ENCODE measurements around the gene ZNF708.
"Not testable (repeated sequence)": the region's sequence is repeated elsewhere in the genome, so short reads cannot be mapped to it uniquely, and the experiment has no call there.

Gene ZNF708

DNA sequence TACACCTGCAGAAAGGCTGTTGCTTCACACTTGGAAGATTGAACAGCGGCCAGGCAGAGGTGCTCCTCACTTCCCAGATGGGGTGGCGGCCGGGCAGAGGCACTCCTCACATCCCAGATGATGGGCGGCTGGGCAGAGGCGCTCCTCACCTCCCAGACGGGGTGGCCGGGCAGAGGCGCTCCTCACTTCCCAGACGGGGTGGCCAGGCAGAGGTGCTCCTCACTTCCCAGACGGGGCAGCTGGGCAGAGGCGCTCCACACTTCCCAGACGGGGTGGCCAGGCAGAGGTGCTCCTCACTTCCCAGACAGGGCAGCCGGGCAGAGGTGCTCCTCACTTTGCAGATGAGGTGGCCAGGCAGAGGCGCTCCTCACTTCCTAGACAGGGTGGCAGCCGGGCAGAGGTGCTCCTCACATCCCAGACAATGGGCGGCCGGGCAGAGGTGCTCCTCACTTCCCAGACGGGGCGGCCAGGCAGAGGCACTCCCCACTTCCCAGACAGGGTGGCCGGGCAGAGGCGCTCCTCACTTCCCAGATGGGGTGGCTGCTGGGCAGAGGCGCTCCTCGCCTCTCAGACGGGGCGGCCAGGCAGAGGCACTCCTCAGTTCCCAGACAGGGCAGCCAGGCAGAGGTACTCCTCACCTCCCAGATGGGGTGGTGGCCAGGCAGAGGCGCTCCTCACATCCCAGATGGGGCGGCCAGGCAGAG, 69.6 kb downstream of the ZNF708 start:
- DNase-seq = not testable (repeated sequence)

DNA sequence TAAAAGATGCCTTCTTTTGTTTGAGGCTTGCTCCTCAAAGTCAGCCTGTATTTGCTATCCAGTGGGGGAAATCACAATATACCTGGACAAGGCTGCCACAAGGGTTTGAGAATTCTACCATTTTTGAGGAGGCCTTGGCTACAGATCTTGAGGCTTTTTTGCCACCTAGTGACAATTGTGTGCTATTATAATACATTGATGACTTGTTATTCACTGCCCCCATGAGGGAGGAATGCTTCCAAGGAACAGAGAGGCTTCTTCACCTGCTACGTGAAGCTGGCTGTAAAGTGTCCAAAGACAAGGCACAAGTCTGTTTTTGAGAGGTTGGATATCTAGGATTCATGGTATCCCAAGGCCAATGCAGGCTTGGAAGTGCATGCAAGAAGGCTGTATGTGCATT, 72.5 kb downstream of the ZNF708 start:
- peak in 1 of 2 experiments; percentile 6 for DNase-seq

All from NCI-H526 (cell line).